PC-9 (cell line): ENCODE data around the gene G2E3.

Source experiments
- CTCF ChIP-seq: fragments of 200-600 bp; sonication (generic); conservative IDR thresholded peaks from 2 replicates; pipeline ENCODE4 v1.6.1; 2017; ENCODE audit warnings: mixed run types, antibody characterized with exemption, mild to moderate bottlenecking, moderate library complexity
- EZH2 ChIP-seq: fragments of 200-600 bp; sonication (generic); IDR thresholded peaks from 2 replicates; pipeline ENCODE4 v1.8.0; 2017; ENCODE audit warnings: antibody characterized with exemption, low read depth

GRCh38 chr14:30624132-30624423 is 65.1 kb downstream of the G2E3 start:
- TF ChIP-seq CTCF (no peak), EZH2 (no peak)
